ENCODE data around the gene B3GAT1. TPM values are rescaled to one million over a fixed set of nuclear protein-coding genes. Genes with fewer than 3 reads are reported as not detected.

Gene B3GAT1
- total RNA-seq, 1 donor from 2014 or later = 0.32 TPM

DNA sequence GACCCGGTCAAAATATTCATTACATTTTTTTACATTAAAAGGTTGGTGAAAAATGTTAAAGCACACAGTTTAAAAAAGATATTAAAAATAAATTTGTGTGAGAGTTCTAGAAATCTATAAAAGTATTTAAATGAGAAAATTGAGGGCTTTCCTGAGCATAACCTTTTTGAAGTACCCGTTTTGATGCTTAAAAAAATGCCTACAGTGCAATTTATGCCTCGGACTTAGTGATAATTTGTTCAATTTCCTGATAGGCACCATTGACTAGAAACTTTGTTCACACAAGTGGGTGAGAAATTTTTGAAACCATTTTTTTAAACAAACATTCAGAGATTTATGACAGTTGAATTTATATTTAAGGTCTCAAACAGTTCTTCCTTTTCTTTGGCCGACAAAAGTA, 29.7 kb upstream of the B3GAT1 start:
- DNase-seq (ENCODE audit: low spot score) = no peak

DNA sequence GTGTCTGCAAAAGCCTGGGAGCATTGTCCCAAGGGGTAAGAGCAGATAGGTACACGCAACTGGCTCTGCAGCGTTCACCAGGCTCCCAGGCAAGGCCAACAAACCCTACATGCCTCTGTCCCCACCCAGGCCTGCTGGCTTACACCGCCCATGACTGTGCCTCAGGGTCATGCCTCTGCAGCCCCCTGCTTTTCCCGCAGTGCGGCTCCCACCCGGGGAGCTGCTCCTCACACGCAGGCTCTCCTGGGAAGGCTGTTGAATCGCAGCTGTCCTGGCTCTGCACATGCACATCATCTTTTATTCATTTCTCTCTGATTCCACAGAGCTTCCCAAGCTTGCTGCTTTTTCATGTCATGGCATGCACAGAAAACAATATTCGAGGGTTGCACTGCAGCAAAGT, 29.2 kb upstream of the B3GAT1 start:
- no peak for DNase-seq (ENCODE audit: low spot score)

DNA sequence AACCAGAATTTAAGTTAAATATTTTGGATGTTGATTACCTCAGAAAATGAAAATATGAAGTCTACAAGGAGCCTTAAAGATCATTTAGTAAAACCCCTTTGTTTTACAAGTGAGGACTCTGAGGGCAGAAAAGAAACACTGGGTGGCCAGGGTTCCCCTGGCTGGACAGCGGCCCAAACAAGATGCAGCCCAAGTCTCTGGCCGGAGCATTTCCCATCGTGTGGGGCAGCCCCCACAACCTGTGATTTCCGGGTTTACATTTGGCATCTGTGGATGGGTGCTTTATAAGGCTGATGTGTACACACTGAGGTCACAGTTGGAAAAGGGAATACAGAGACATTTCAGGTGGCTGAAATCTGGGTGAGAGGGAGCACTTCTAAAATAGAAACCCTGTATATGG, 28.8 kb upstream of the B3GAT1 start:
- DNase-seq (ENCODE audit: low spot score) = no peak

DNA sequence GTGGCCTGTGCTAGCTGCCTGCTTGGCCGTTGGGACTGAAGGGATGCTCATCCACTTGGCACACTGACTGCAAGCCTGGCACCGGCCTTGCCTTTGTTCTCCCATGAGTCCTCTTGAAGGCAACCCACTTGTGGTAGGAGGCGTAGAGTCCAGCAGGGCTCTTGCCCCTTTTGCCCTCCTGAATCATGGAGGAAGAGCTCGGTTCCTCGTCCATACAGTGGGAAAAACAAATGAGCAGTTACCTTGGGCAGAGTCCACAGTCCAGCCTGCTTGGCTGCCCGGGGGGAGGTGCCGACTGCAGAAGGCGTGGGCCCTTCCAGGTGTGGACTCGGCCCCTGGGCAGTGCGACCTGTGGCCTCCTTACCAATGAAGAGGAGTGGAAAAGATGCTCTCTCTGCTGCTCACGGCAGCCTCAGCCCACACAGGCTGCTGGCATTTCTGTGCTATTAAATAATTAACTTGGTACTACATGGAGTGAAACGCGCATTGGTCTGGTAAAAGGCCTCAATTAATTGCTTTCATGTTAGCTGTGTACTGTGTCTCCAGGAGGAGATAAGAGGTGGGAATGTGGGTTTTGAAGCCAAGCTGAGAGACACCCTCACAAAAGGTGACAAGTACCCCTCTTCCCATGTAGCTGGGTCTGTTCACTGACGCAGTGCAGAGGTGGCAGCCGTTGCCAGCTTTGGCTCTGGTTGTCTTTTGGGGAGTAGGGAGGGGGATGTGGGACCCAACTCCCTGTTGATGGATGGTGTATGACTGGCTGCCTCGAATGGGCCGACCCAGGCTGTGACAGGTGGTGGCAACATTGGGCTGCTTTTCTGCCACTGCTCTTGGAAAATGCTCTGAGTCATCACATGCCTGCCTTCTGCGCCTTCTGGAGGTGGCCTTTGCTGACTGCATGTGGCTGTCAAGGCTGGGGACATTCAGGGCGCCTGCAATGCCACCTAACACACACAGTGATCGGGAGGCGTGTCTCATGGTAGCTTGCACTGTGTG, 26.8 kb upstream of the B3GAT1 start:
- no peak for DNase-seq (ENCODE audit: low spot score)

DNA sequence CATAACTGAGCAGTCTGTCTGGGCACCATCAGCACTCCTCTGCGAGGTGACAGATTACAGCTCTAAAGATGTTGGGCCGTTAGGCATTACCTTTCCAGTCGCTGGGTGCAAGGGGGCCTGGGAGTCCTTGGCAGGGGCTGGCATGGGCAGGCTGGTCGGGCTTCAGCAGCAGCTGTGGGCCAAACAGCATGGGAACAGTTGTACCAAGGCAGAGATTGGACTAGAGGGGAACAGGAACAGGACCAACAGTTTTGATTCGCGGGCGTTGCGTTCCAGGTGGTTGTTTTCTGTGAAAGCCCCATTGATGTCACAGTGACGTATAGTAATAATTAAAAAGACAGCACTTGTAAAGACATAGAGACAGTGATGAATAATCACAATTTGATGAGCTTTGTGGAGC, 25.8 kb upstream of the B3GAT1 start:
- DNase-seq (ENCODE audit: low spot score) = no peak

DNA sequence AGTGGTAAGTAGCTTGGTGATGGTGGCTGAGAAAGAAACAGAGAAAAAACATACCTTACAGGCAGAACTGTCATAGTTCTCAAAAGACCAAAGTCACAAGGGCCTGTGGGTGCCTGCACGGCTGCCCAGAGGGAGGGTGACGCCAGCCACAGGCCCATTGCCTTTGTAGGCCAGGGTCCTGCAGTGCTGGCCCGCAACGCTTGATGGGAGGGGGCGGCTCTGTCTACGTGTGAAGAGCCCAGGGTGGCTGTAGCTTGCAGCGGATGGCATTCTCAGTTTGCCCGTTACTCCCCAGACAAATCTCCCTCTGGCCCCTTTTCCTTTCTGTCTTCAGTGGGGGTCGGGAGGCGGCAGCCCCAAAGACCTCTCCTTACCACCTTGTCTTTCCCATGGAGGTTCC, 24.7 kb upstream of the B3GAT1 start:
- no peak for DNase-seq (ENCODE audit: low spot score)

DNA sequence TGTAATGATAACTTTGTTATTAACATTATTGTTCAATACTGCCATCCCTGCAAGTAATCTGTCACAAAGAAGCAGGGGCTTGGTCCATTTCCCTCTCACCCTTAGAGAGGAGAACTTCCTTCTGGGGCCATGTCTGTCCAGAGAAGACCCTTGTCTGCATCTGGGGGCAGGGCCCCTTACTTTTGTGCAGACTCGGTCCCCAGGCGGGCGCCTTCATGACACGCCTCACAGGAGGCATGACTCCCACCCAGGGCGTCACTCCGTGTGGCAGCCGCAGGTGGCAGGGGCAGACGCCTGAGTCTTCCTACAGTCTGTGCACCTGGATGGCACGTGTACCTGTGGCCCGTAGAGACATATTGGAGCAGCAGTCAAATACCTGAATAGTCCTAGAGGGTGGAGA, 21.8 kb upstream of the B3GAT1 start:
- no peak for DNase-seq (ENCODE audit: low spot score)

DNA sequence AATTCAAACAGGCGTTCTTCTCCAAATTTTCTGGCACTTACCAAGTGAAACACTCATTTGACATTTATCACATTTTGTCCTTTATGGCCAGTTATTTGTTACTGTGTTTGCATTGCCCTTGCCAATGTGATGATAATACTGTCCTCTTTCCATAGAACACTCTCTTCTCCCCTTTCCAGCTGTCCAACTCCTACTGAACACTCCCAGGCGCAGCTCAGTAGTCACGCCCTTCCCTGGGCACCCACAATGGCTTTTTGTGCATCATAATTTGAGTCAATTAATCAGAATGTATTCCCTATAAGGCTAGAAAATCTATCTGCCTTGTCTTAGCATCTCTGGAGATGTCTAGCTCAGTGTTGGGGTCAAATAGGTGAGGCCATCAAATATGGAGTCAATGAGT, 21.2 kb upstream of the B3GAT1 start:
- DNase-seq (ENCODE audit: low spot score) = no peak

DNA sequence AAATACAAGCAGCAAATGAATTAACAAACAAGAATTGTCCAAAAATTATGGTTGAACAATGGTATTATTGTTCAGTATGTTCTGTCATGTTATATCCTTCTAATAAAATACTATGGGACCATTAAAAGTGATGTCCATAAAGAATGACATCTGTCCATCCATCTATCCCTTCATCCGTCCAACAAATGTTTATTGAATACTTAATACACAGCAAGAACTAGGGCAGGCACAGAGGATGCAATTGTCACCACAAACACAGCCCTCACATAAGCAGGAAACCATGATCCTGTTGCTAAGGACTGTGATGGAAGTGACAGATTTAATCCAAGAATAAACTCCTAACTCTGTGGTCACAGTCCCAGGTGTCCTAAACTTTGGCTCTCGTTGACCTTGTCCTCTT, 20.7 kb upstream of the B3GAT1 start:
- DNase-seq (ENCODE audit: low spot score) = no peak

DNA sequence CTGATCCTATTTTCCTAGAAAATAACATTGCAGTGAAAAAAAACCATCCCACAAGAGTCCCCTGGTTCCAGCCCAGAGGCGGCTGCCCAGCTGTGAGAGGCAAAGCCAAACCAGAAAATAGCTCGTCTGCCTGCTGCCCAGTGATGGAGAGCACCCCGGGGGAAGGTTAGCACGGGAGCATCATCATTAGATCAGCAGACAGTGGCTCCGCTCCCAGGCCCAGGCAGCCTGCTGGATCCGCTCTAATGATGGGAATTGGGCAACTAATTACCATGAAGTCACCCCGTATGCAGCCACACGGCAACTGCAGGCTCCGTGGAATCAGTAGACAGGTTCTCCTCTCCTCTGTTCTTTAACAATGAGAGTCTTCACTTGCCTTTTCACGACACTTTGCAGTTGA, 17.1 kb upstream of the B3GAT1 start:
- DNase-seq (ENCODE audit: low spot score) = no peak

DNA sequence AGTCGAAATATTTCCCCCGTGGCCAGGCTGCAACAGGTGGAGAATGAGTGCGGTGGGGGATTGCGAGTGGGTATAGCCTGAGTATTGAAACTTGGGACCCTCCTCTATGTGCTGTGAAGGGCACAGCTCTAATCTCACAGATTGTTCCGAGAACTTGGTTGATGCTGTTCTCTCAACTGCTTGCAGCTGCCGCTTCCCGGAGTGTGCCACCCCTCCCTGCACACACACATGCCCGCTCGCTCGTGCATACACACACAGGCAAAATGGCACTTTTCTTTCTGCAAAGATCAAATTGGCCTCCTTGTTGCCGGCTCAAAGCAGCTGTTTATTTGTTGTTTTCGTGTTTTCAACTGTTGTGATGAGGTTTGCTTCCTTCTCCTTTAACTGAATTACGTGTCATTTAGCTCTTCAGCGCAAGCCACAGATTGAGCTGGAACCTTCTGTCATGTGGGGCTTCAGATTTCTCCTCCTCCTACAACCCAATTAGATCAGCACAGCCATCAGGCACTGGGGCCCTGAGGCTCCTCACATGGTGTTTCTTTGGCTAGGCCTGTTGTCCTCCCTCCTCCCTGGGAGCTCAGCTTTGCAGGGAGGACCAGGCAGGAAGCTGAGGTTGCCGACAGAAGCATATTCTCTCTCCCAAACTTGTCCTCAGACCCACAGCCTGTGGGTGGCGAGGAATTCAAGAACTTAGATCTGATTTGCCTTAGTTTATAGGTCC, 13.9 kb upstream of the B3GAT1 start:
- DNase-seq (ENCODE audit: low spot score) = no peak

DNA sequence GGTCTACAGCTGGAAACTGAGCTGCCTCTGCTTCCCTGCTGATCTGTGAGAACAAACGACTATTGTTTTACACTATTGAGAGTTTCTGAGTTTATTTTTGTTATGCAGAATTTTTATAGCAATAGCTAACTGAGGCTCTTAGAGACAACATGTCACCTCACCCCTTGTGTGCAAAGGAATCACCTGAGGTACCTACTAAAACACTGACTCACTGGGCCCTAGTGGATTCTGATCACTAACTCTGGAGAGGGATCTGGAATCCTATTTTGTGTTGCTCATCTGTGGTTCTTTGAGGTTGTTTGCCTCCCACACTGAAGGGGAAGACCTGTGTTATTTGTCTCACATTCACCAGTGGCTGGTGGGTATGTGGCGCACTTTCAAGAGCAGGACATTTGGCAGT, 13.4 kb upstream of the B3GAT1 start:
- no peak for DNase-seq (ENCODE audit: low spot score)

DNA sequence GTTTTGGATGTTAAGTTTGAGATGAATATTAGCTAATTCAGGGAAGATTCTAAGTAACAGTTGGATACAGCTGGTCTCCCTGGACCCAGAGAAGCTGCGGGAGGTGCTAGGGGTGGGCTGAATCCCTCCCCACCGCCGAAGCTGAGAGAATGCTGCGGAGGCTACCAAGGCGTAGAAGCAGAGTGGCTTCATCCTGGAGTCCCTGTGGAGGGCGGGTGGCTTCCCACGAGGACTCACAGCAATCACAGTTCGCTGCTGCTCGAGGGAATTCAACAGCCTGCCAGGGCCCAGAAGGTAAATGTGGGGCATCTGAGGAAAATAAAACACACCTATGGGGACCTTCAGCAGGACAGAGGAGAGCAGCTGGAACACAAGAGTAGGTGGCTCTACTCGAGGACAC, 11.1 kb upstream of the B3GAT1 start:
- DNase-seq (ENCODE audit: low spot score) = no peak

DNA sequence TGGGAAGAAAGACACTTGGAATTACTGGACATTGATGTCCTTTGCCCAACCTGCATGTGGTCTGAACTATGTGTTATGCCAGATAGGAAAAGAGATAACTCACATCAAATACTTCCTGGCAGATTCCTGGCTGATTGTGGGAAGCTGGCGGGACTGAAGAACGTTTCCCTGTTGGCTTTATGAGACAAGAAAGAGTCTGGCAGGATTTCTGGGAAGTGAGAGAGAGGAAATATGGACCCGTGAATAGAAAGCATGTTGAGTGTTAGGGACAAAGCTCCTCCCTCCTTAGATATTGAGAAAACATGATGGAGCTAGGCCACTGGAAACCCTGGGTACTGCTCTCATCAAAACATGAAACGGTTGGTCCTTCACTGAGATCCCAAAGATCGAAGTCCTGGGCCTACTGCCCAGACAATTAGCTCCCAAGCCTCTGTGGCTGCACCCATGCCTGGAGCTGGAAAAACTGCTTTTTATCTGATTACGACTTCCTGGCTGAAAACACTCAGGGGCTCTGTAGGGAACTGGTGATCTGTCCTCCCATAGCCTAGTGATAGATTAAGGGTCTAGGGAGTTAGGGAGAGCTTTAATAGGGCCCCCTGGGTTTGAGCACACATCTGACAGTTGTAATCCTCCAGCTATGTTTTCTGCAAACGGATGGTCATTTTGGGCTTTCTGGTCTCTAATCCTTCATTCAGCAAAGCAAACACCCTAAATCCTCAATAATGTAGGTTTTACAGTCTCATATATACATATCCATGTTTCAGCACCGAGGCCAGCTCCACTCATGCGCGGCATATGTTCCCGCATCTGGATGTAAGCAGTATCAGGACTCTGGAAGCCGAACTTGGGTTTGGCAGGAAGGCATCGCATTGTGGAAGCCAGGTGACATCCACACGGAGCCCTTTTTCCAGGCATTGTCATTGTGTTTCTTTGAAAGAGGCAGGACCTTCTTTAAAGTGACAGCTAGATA, 6.1 kb upstream of the B3GAT1 start:
- DNase-seq (ENCODE audit: low spot score) = no peak

DNA sequence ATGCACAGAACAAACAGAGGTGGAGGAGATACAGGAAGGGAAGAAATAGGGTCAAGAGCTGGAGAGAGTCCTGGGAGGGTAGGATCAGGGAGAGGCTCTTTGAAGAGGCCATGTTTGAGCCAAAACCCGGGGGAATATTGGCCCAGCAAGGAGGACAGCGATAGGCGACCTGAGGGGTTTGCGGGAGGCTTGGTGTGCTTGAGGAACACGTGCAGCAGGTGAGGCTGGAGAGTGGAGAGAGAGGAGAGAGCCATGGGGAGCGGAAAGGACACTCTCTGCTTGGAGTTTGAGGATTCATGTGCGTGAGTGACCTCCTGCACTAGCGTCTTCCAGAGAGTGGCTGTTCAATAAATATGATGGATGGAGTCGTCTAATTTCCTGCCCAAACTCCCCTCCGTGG, 4.7 kb upstream of the B3GAT1 start:
- DNase-seq (ENCODE audit: low spot score) = no peak

DNA sequence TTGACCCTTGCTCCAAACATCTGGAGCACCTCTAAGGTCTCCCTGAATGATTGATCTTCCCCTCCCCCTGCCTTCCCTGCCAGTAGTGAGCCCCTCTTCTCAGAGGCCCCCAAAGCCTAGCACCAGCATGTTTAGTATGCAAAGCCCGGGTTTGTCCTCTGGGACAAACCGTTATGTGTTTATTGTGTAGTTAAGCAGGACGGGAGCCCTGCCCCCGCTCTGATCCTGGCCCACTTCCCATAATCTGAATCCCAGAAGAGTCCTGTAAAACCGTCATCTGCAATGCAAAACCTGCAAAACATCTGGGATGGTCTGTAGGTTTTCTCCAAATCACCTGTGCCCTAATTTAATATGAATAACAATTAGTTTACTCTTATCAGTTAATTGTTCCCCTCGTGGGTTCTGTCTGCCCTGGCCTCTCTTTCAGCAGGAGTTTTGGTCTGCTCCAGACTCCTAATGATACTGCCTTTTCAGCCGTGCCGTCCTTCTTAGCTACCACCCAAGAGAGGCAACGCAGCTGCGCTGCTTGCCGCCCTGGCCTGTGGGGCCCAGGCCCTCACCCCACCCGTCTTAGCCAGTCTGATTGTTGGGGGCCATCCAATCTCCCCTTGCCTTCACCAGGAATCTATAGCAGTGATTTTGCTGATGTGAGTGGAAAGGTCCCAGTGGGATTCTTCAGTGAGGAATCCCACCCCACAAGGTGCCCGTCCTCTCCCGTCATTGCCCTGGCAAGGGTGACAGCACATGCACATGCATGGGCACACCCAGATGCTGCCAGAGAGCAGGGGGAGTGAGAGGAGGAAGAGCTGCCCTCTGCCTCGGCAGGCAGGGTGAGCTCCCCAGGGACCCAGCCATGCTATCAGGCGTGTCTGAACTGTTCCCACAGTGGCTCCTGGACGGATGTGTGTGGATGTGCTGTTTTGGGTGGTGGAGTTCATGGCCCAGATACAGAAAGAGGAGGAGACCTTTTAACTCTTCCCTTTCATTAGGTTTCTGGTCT, 3.0 kb upstream of the B3GAT1 start:
- DNase-seq (ENCODE audit: low spot score) = no peak

DNA sequence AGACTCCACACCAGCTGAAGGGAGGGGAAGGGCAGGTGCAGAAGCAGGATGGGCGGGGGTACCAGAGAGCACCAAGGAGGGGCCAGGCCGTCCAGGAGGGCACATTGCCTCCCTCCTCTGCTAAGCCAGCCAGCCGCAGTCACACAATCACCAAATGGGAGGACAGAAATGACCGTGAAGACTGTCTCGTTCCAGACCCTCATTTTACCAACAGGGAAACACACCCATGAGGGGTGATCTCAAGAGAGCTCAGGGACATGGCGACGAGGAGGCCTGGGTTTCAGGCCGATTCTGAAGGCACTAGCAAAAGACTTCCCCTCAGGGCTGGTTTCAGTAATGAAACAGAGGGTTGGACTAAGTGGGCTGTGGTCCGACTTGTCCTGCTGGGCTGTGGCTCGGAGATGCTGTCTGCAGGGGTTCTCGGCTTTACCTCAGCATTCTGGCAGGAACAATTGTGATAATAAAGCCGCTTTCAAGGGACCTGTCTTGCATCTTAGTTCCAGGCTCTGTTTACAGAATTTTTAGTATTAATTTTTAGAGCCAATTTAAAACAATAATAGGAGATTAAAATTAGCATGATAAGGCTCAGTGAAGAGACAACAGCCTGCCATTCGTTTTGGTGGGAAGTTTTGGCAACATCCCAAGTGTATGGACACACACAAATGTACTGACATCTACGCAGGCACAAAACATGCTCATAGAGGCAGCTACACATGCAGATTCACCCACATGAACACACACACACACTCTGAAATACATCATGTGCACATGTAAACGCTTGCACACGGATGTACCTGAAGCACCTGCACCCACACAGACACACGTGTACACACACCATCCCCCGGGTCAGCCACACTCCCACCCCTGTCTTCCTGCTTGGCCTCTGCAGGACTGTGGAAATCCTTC, 2.0 kb upstream of the B3GAT1 start:
- no peak for DNase-seq (ENCODE audit: low spot score)

DNA sequence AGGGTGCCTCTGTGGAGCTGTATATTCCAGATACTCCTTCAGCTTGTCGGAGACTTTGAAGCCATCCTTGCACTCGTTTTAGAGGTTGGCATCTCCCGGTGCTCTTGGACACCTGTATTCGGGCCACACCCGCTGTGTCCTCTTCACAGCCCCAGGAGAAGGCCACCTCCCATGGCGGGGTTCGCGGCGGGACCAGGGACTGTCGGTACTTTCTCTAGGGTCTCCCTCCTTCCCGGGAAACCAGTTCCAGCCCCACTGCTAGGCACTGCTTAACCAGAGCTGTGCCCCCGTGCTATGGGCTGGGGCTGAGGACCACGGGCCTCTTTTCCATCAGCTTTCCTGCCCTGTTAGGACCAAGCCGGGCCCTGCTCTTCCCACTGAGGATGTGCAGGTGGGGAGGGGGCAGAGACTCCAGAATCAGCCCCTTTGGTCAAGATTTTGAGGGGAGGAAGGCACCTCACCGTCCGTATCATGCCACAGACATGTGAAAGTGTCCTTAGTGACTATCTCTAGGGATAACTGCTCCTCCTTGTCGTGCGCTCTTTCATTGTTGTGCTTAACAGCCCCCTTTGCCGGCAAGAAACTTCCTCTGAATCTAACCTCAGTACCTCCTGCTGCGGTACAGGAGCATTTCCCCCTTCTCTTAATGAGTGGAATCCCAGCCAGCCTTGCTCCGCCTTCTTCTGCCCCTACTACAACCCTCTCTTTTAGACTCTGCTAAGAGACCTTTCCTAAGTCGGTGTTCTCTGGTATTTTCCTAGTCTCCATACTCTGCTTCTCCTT, 1.2 kb upstream of the B3GAT1 start:
- DNase-seq (ENCODE audit: low spot score) = no peak
